DOHH2 (cell line): Measurements from ENCODE around the gene TARBP1.

Experiments used
- H3F3A ChIP-seq: fragments of 200-600 bp; sonication (generic), shearing (Covaris generic); 2 replicates; pipeline ENCODE4 v1.6.0; 2016; ENCODE audit warnings: antibody characterized with exemption, mild to moderate bottlenecking; ENCODE audit not compliant: control insufficient read depth, insufficient read depth
- H3K27ac ChIP-seq: fragments of 200-600 bp; sonication (generic); 2 replicates; pipeline ENCODE4 v1.5.1; 2014; ENCODE audit warnings: low read depth, mild to moderate bottlenecking, low read length, moderate library complexity
- H3K27me3 ChIP-seq: fragments of 200-600 bp; sonication (generic); 2 replicates; pipeline ENCODE4 v1.6.1; 2014; ENCODE audit warnings: mild to moderate bottlenecking, low read length, mixed read lengths; ENCODE audit not compliant: control insufficient read depth
- H3K36me3 ChIP-seq: fragments of 200-600 bp; sonication (generic); 2 replicates; pipeline ENCODE4 v1.6.1; 2014; ENCODE audit warnings: mild to moderate bottlenecking, low read length, moderate library complexity, mixed read lengths; ENCODE audit not compliant: control insufficient read depth
- H3K4me1 ChIP-seq: fragments of 200-600 bp; sonication (generic); 2 replicates; pipeline ENCODE4 v1.6.1; 2014; ENCODE audit warnings: mild to moderate bottlenecking, low read length, mixed read lengths; ENCODE audit not compliant: control insufficient read depth
- H3K4me2 ChIP-seq: fragments of 200-600 bp; sonication (generic); 2 replicates; pipeline ENCODE4 v1.6.0; 2014; ENCODE audit warnings: mild to moderate bottlenecking, low read length, moderate library complexity
- H3K4me3 ChIP-seq: fragments of 200-600 bp; sonication (generic); 2 replicates; pipeline ENCODE4 v1.5.1; 2014; ENCODE audit warnings: mild to moderate bottlenecking, low read length, mixed read lengths
- H3K79me2 ChIP-seq: fragments of 200-600 bp; sonication (generic); 2 replicates; pipeline ENCODE4 v1.6.1; 2014; ENCODE audit warnings: mild to moderate bottlenecking, low read length, mixed read lengths; ENCODE audit not compliant: control insufficient read depth
- H3K9me2 ChIP-seq: fragments of 200-600 bp; sonication (generic); replicated peaks from 2 replicates; pipeline ENCODE4 v1.6.1; 2014; ENCODE audit warnings: mild to moderate bottlenecking, low read length, mixed read lengths; ENCODE audit not compliant: control insufficient read depth
- H3K9me3 ChIP-seq: fragments of 200-600 bp; sonication (generic); 2 replicates; pipeline ENCODE4 v1.6.1; 2014; ENCODE audit warnings: antibody characterized with exemption, low read length, mixed read lengths; ENCODE audit not compliant: control insufficient read depth, insufficient read depth
- H4K20me1 ChIP-seq: fragments of 200-600 bp; sonication (generic); 2 replicates; pipeline ENCODE4 v1.6.0; 2014; ENCODE audit warnings: low read depth, mild to moderate bottlenecking, antibody characterized with exemption, low read length, moderate library complexity; ENCODE audit not compliant: control insufficient read depth, insufficient read depth
- EZH2phosphoT487 ChIP-seq: fragments of 200-600 bp; sonication (generic); IDR thresholded peaks from 2 replicates; pipeline ENCODE4 v1.6.1; 2017; ENCODE audit warnings: borderline replicate concordance, mild to moderate bottlenecking, antibody characterized with exemption, low read length, moderate library complexity, mixed read lengths
- TF ChIP-seq, protein P1 (sequence below): fragments of 200-600 bp; sonication (generic); IDR thresholded peaks from one replicate; pipeline ENCODE4 v1.5.1; 2014; ENCODE audit warnings: antibody characterized with exemption, mild to moderate bottlenecking, low read depth, low read length; ENCODE audit not compliant: poor library complexity, severe bottlenecking

Gene TARBP1

DNA sequence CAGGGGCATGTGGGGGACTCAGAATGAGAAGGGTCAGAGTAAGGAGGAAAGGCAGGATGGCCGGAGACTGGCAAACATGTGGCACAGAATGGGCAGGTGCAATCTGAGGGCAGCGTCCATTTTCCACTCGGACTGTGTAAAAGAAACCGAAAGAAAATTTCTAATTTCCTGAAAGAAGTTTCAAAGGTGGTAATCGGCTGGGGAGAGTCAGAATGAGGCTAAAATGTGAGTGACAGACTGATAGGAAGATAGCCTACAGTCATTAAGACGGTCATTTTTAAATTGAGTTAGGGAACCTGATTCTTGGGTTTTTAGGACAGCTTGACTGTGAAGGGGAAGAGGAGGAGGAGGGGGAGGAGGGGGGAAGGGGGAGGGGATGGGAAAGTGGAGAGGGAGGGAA, 82.1 kb downstream of the TARBP1 start:
- H3K9me3 ChIP-seq: no peaks in the 10 kb centered on the region
- no peaks in the 10 kb centered on the region for H3K27me3 ChIP-seq
- no peak overlapping the region for H3K4me3 ChIP-seq
- peaks cover 15% of the 10 kb centered on the region for H3K4me1 ChIP-seq
- peaks cover 16% of the 10 kb centered on the region for H3K36me3 ChIP-seq
- no peak for TF ChIP-seq EZH2phosphoT487
- TF ChIP-seq, protein P1, sequence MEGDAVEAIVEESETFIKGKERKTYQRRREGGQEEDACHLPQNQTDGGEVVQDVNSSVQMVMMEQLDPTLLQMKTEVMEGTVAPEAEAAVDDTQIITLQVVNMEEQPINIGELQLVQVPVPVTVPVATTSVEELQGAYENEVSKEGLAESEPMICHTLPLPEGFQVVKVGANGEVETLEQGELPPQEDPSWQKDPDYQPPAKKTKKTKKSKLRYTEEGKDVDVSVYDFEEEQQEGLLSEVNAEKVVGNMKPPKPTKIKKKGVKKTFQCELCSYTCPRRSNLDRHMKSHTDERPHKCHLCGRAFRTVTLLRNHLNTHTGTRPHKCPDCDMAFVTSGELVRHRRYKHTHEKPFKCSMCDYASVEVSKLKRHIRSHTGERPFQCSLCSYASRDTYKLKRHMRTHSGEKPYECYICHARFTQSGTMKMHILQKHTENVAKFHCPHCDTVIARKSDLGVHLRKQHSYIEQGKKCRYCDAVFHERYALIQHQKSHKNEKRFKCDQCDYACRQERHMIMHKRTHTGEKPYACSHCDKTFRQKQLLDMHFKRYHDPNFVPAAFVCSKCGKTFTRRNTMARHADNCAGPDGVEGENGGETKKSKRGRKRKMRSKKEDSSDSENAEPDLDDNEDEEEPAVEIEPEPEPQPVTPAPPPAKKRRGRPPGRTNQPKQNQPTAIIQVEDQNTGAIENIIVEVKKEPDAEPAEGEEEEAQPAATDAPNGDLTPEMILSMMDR: no peak
- H3K79me2 ChIP-seq: no peaks in the 10 kb centered on the region
- H3F3A ChIP-seq: peaks cover 3% of the 10 kb centered on the region; the same call in 1 of the 2 replicates
- no peaks in the 10 kb centered on the region for H4K20me1 ChIP-seq
- no peak overlapping the region for H3K27ac ChIP-seq
- no peak overlapping the region for H3K4me2 ChIP-seq
- H3K9me2 ChIP-seq: no peaks in the 10 kb centered on the region

DNA sequence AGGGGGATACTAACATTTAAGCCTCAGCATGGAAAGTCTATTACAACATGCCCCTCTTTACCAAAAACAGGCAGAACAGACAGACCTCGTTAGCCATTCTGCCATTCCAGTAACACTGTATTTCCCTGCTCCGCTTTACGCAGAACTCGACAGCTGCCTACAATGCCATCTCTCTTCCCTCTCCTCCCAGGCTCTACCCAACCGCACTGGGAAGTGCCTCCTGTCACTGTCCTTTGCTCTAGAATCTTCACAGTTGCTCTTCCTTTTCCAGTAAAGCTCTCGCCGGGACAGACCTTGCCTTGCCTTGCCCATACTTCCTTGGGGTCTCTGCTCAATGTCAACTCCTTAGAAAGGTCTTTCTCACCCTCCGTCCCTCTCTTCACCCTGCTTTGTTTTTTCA, 82.9 kb downstream of the TARBP1 start:
- Histone ChIP-seq H3K4me3 (no peak overlapping the region), H3K79me2 (no peaks in the 10 kb centered on the region), H3K36me3 (peaks cover 17% of the 10 kb centered on the region), H3F3A (peaks cover 3% of the 10 kb centered on the region; the same call in 1 of the 2 replicates), H3K27ac (no peak overlapping the region), H3K4me1 (peaks cover 15% of the 10 kb centered on the region), H3K9me2 (no peaks in the 10 kb centered on the region), H3K9me3 (no peaks in the 10 kb centered on the region), H3K27me3 (no peaks in the 10 kb centered on the region), H4K20me1 (no peaks in the 10 kb centered on the region), H3K4me2 (no peak overlapping the region)
- no peak for TF ChIP-seq EZH2phosphoT487
- TF ChIP-seq, protein P1: no peak

DNA sequence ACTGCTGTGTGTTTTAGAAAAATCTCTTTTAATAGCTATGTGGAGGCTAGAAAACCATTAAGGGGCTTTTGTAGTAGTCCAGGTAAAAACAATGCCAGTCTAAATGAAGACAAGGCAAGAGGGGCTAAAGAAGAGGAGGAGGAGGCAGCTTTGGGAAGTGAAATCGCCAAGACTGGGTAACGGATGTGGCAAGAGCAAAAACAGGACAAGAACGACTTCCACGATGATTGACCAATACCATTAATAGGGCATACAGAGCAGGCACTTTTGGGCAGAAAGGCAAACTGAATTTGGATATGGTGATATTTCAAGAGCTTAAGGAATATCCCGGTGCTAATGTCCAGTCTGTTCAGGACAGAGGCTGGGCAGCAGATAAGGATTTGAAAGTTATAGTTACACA, 83.7 kb downstream of the TARBP1 start:
- no peaks in the 10 kb centered on the region for H3K9me2 ChIP-seq
- no peak for TF ChIP-seq EZH2phosphoT487
- TF ChIP-seq, protein P1: no peak
- H4K20me1 ChIP-seq: no peaks in the 10 kb centered on the region
- no peak overlapping the region for H3K4me2 ChIP-seq
- H3F3A ChIP-seq: 0 out of 2 replicates have a peak, but pooled peaks cover 3% of the 10 kb centered on the region
- H3K4me3 ChIP-seq: no peak overlapping the region
- H3K9me3 ChIP-seq: no peaks in the 10 kb centered on the region
- H3K27ac ChIP-seq: no peak overlapping the region
- H3K27me3 ChIP-seq: no peaks in the 10 kb centered on the region
- H3K36me3 ChIP-seq: peaks cover 17% of the 10 kb centered on the region
- H3K4me1 ChIP-seq: peaks cover 12% of the 10 kb centered on the region
- no peaks in the 10 kb centered on the region for H3K79me2 ChIP-seq

DNA sequence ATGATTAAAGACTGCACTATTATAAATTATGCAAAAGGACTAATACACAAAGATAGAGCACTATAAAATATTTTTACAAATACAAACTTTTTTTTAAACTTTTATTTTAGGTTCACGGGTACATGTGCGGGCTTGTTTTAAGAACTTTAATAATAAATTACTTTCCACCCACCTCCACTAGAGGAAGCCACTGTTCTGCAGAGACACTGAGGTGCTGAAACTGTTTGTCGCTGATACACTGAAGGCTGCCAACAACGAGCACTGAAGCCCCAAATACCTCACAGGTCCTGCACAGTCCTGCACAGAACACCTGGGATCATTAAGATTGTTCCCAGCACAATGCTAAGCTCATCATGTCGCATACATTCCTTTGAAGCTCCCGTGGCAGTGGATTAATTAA, 85.8 kb downstream of the TARBP1 start:
- H3K9me3 ChIP-seq: no peaks in the 10 kb centered on the region
- no peak for TF ChIP-seq EZH2phosphoT487
- TF ChIP-seq, protein P1: no peak
- no peak overlapping the region for H3K4me3 ChIP-seq
- H3K4me2 ChIP-seq: no peak overlapping the region
- H3K36me3 ChIP-seq: peaks cover 17% of the 10 kb centered on the region
- no peaks in the 10 kb centered on the region for H3K79me2 ChIP-seq
- H3K27me3 ChIP-seq: no peaks in the 10 kb centered on the region
- no peaks in the 10 kb centered on the region for H4K20me1 ChIP-seq
- peaks cover under 1% of the 10 kb centered on the region; the same call in 1 of the 2 replicates for H3K4me1 ChIP-seq
- no peaks in the 10 kb centered on the region for H3F3A ChIP-seq
- H3K27ac ChIP-seq: no peak overlapping the region
- no peaks in the 10 kb centered on the region for H3K9me2 ChIP-seq
